K562 (cell line): ENCODE results near the gene ZBTB47. TPM values are rescaled to one million over a fixed set of nuclear protein-coding genes. Genes with fewer than 3 reads are reported as not detected.

Source experiments
- ATAC-seq: fragments of 200-7000 bp; cut with Tn5 transposase; 3 replicates; pipeline ENCODE4 v1.9.1; 2020; ENCODE audit warnings: moderate library complexity
- BruUV-seq: library from RNA; stranded (reverse); fragments of 400-500 nt; replicated peaks from 2 replicates; lab custom pipeline; 2021; lab: Mats Ljungman, UMichigan
- CTCF ChIA-PET: fragments of 300-600 bp; formaldehyde crosslinking; extraction: SDS; loops from one replicate; lab custom pipeline; 2021; ENCODE audit warnings: low intra/inter-chr PET ratio; lab: Yijun Ruan, JAX
- POLR2A ChIA-PET: fragments of 300-600, 350-650 bp; sonication (Branson Sonifier 250); formaldehyde crosslinking; extraction: SDS; loops from one replicate; lab custom pipeline; 2021; ENCODE audit warnings: antibody characterized with exemption, inconsistent platforms; lab: Yijun Ruan, JAX
- DNase-seq, 4 experiments: peaks; one replicate each; pipeline versions ENCODE4 v3.0.0 to v3.0.0-alpha.2; 2011 to 2018; ENCODE audit warnings: low spot score in 3 of 4, mixed read lengths in 3 of 4; ENCODE audit errors: extremely low read depth in 1 of 4
- FAIRE-seq: peaks from 2 replicates; lab custom pipeline; 2011; peaks lifted over from hg19 to GRCh38; lab: Jason Lieb, UNC
- H2AFZ ChIP-seq: 2 replicates; pipeline ENCODE4 v1.6.0; 2011; ENCODE audit warnings: low read depth, low read length, control low read depth, inconsistent platforms
- H3K27ac ChIP-seq: fragments of 200-600 bp; 3 replicates; pipeline ENCODE4 v1.8.0; 2011; ENCODE audit warnings: low read depth, mild to moderate bottlenecking, control low read depth, inconsistent platforms, low read length, moderate library complexity, mixed read lengths; ENCODE audit errors: extremely low read depth
- H3K27me3 ChIP-seq, 2 experiments: fragments of 300-600 bp in 1 of 2; 2 replicates in 1 of 2; 3 replicates in 1 of 2; pipeline versions ENCODE4 v1.6.0 to v1.8.0; 2011; ENCODE audit warnings: inconsistent platforms in 2 of 2, low read length in 2 of 2, mild to moderate bottlenecking in 1 of 2, mixed read lengths in 1 of 2, moderate library complexity in 1 of 2; ENCODE audit not compliant: control insufficient read depth in 2 of 2, insufficient read depth in 2 of 2
- H3K36me3 ChIP-seq: fragments of 300-600 bp; 3 replicates; pipeline ENCODE4 v1.8.0; 2011; ENCODE audit warnings: mild to moderate bottlenecking, low read length, inconsistent platforms; ENCODE audit not compliant: control insufficient read depth, insufficient read depth
- H3K4me1 ChIP-seq, 2 experiments: fragments of 200-600 bp in 1 of 2; replicated peaks in 1 of 2; 2 replicates in 1 of 2; 3 replicates in 1 of 2; pipeline versions ENCODE4 v1.5.1 to v1.8.0; 2011; ENCODE audit warnings: inconsistent platforms in 2 of 2, low read length in 2 of 2, mild to moderate bottlenecking in 1 of 2, mixed read lengths in 1 of 2, moderate library complexity in 1 of 2; ENCODE audit not compliant: control insufficient read depth in 2 of 2, insufficient read depth in 2 of 2
- H3K4me2 ChIP-seq: 2 replicates; pipeline ENCODE4 v1.6.1; 2011; ENCODE audit warnings: low read length, control low read depth, inconsistent platforms, mixed read lengths; ENCODE audit not compliant: insufficient read depth
- H3K4me3 ChIP-seq: fragments of 200-600 bp; sonication (generic), shearing (Covaris generic); 2 replicates; pipeline ENCODE4 v1.5.1; 2016; ENCODE audit warnings: control low read depth, inconsistent platforms
- H3K79me2 ChIP-seq: fragments of 200-600 bp; 3 replicates; pipeline ENCODE4 v1.8.0; 2011; ENCODE audit warnings: low read length, inconsistent platforms; ENCODE audit not compliant: control insufficient read depth, insufficient read depth
- H3K9ac ChIP-seq, 2 experiments: 2 replicates each; pipeline versions ENCODE4 v1.6.0 to v1.6.1; 2011; ENCODE audit warnings: low read depth in 2 of 2, low read length in 2 of 2, control low read depth in 1 of 2, inconsistent platforms in 1 of 2, mild to moderate bottlenecking in 1 of 2, mixed read lengths in 1 of 2; ENCODE audit not compliant: insufficient read depth in 1 of 2
- H3K9me1 ChIP-seq: one replicate; pipeline ENCODE4 v1.6.0; 2011; ENCODE audit warnings: inconsistent platforms, mild to moderate bottlenecking, low read length, moderate library complexity; ENCODE audit not compliant: control insufficient read depth, insufficient read depth
- H3K9me3 ChIP-seq: replicated peaks from 2 replicates; pipeline ENCODE4 v1.5.1; 2011; ENCODE audit warnings: low read depth, low read length, inconsistent platforms; ENCODE audit not compliant: control insufficient read depth, insufficient read depth
- H4K20me1 ChIP-seq: replicated peaks from 2 replicates; pipeline ENCODE4 v1.6.1; 2011; ENCODE audit warnings: low read length, inconsistent platforms, mixed read lengths; ENCODE audit not compliant: control insufficient read depth, insufficient read depth
- CBFA2T2 ChIP-seq: fragments of 450-650 bp; conservative IDR thresholded peaks from 2 replicates; pipeline ENCODE4 v1.6.1; 2017; ENCODE audit warnings: mild to moderate bottlenecking
- MCM2 ChIP-seq: fragments of 450-650 bp; IDR thresholded peaks from 2 replicates; pipeline ENCODE4 v1.6.1; 2017; ENCODE audit warnings: low read depth, mild to moderate bottlenecking
- PHF21A ChIP-seq: fragments of 450-650 bp; IDR thresholded peaks from 2 replicates; pipeline ENCODE4 v1.6.1; 2017; ENCODE audit warnings: low read depth, borderline replicate concordance
- POLR2B ChIP-seq: fragments of 450-650 bp; IDR thresholded peaks from 2 replicates; pipeline ENCODE4 v1.6.1; 2018; ENCODE audit warnings: low read depth; ENCODE audit not compliant: partially characterized antibody
- RBM17 ChIP-seq: fragments of 200-400 bp; formaldehyde crosslinking; IDR thresholded peaks from 2 replicates; pipeline ENCODE4 v1.6.1; 2017; ENCODE audit warnings: low read depth, mild to moderate bottlenecking, low read length, borderline replicate concordance
- RFX7 ChIP-seq: fragments of 250-450 bp; sonication (Bioruptor Pico); IDR thresholded peaks from 2 replicates; pipeline ENCODE4 v1.5.1; 2021; ENCODE audit warnings: mild to moderate bottlenecking
- RUNX1 ChIP-seq: sonication (generic); IDR thresholded peaks from 2 replicates; pipeline ENCODE4 v1.6.1; 2016; ENCODE audit warnings: antibody characterized with exemption, low read depth
- STAT6 ChIP-seq: sonication (generic); formaldehyde crosslinking; IDR thresholded peaks from 2 replicates; pipeline ENCODE4 v1.8.1; 2023; ENCODE audit warnings: mild to moderate bottlenecking, missing genetic modification reagents
- SUPT5H ChIP-seq: fragments of 450-650 bp; IDR thresholded peaks from 2 replicates; pipeline ENCODE4 v1.6.1; 2016
- ZBTB11 ChIP-seq, 3 experiments: fragments of 200-800 bp in 1 of 3; fragments of 250-450 bp in 1 of 3; fragments of 450-650 bp in 1 of 3; sonication (Bioruptor Pico) in 1 of 3; sonication (Bioruptor generic) in 1 of 3; formaldehyde crosslinking in 1 of 3; IDR thresholded peaks; 2 replicates each; pipeline versions ENCODE4 v1.6.1 to v1.8.0; 2016 to 2022; ENCODE audit warnings: mild to moderate bottlenecking in 2 of 3, missing genetic modification characterization in 2 of 3, missing compliant biosample characterization in 1 of 3, moderate library complexity in 1 of 3
- ZNF561 ChIP-seq: fragments of 450-650 bp; formaldehyde crosslinking; conservative IDR thresholded peaks from 2 replicates; pipeline ENCODE4 v1.4.0; 2020; ENCODE audit warnings: mild to moderate bottlenecking, moderate library complexity
- ZNF699 ChIP-seq: fragments of 250-450 bp; sonication (Bioruptor Pico); IDR thresholded peaks from 2 replicates; pipeline ENCODE4 v1.8.0; 2021; ENCODE audit warnings: mild to moderate bottlenecking, moderate library complexity; ENCODE audit not compliant: insufficient replicate concordance
- ZZZ3 ChIP-seq: fragments of 450-650 bp; IDR thresholded peaks from 2 replicates; pipeline ENCODE4 v1.6.1; 2016; ENCODE audit warnings: antibody characterized with exemption, mild to moderate bottlenecking, moderate library complexity
- WGBS: fragments of 100-300 bp; shearing (Covaris generic); methylation state at CpG from one replicate; pipeline ENCODE4 v1.1.6; 2016; ENCODE audit warnings: low coverage, mixed read lengths; ENCODE audit not compliant: insufficient coverage; ENCODE audit errors: missing lambda C conversion rate; 5-methylcytosine and 5-hydroxymethylcytosine counted together
- in situ Hi-C: fragments of 300-500 bp; cut with MboI; formaldehyde crosslinking; loops from 4 replicates; pipeline ENCODE4 v1.15.0; 2018; ENCODE audit warnings: inconsistent platforms, mixed read lengths
- intact Hi-C: fragments of 100-400 bp; cut with micrococcal nuclease; formaldehyde crosslinking; loops from 2 replicates; pipeline ENCODE4 v1.14.2; 2022
- polyA plus RNA-seq, 8 experiments: library from polyadenylated mRNA; depleted of rRNA in 4 of 8; stranded (reverse) in 5 of 8; unstranded in 3 of 8; fragments of >200 nt; fragmentation: Nextera tagmentation in 2 of 8; fragmentation: Illumina TruSeq in 1 of 8; extraction: Ambion mirVana in 2 of 8; extraction: Trizol in 1 of 8; gene quantifications; 2 replicates each; pipeline versions ENCODE4 v1.2.1 to v1.2.3, GENCODE V29; 2011 to 2014; ENCODE audit warnings: inconsistent platforms in 1 of 8, missing spikeins in 1 of 8
- total RNA-seq, 7 experiments: library from RNA; depleted of rRNA in 6 of 7; stranded (reverse); fragments of >200 nt in 6 of 7; fragmentation: Illumina TruSeq in 2 of 7; extraction: Trizol in 2 of 7; gene quantifications; 2 replicates each; pipeline versions ENCODE4 v1.2.1 to v1.2.3, GENCODE V29; 2011 to 2021; ENCODE audit warnings: low replicate concordance in 1 of 7

The ZBTB47 gene
- total and polyA plus RNA-seq, 9 of the 15 experiments (the other 6 are each of a cell fraction or from before 2014, with no cell fraction given) = 0.11 to 4.6 (median 1.7) TPM; not detected in 1

GRCh38 chr3:42635111-42635510 lies 18.4 kb upstream of the ZBTB47 start (continued):
- TF ChIP-seq PHF21A = no peak

GRCh38 chr3:42637001-42637400 lies 16.5 kb upstream of the ZBTB47 start:
- in situ Hi-C loops (loop anchor here (5.0 kb wide), 1 partner anchor 70 kb away; no protein-coding TSS in a partner anchor), intact Hi-C loops (no loop called here)
- Histone ChIP-seq H2AFZ (no peak overlapping the region), H3K4me2 (no peak overlapping the region), H4K20me1 (no peaks in the 10 kb centered on the region), H3K9me1 (no peaks in the 10 kb centered on the region), H3K9ac (no peak overlapping the region), H3K4me1 (no peaks in the 10 kb centered on the region; a peak in 1 of 5 replicates), H3K9me3 (no peaks in the 10 kb centered on the region), H3K27ac (no peak overlapping the region), H3K36me3 (peaks cover 94% of the 10 kb centered on the region), H3K4me3 (no peak overlapping the region), H3K27me3 (no peaks in the 10 kb centered on the region), H3K79me2 (peaks cover 11% of the 10 kb centered on the region; the same call in 1 of the 3 replicates)
- DNase-seq (no peak), FAIRE-seq (no peak), ATAC-seq (no peak)
- ChIA-PET CTCF (no interaction called here), POLR2A (interaction anchor here (0.7 to 1.5 kb wide), 6 partner anchors 9 to 31 kb away, joined by 3 to 6 read pairs (median 4); no protein-coding TSS in a partner anchor)
- BruUV-seq = no TSS peak
- 86% methylated on average over 6 of the region's 6 CpGs for WGBS
- TF ChIP-seq STAT6 (CRISPR knock-in tag) (no peak), MCM2 (no peak), CBFA2T2 (no peak), RUNX1 (no peak), SUPT5H (no peak), ZZZ3 (no peak), ZNF561 (no peak), RFX7 (CRISPR knock-in tag) (no peak), POLR2B (no peak), ZBTB11 (CRISPR knock-in tag; IDR thresholded peaks at IDR 0.05) (no peak), RBM17 (no peak), ZNF699 (CRISPR knock-in tag) (no peak)
